CD1c-positive myeloid dendritic cell (primary cell): Measurements from ENCODE around the gene PGAP6.
"Not testable (repeated sequence)": the region's sequence is repeated elsewhere in the genome, so short reads cannot be mapped to it uniquely, and the experiment has no call there.

Source experiments
- DNase-seq: peaks from one replicate; pipeline ENCODE4 v3.0.0-alpha.2; 2016; ENCODE audit errors: extremely low spot score

Gene PGAP6

GRCh38 chr16:381789-382717 is at the start of gene PGAP6:
PGAP6 (minus strand) TSS chr16:381978; CDS start chr16:381821, 157 bp downstream.
- DNase-seq, result peak; percentile 88

- no peak for DNase-seq
Observed at GRCh38 chr16:430904-431303, 49.1 kb upstream of the PGAP6 start.

GRCh38 chr16:427250-427649 is 45.5 kb upstream of the PGAP6 start:
- DNase-seq, result no peak

GRCh38 chr16:426906-427249 is 45.1 kb upstream of the PGAP6 start:
- DNase-seq, result peak; percentile 5

- DNase-seq, result peak; percentile 6
Observed at GRCh38 chr16:426115-426905, 44.5 kb upstream of the PGAP6 start.

- peak; percentile 32 for DNase-seq
Observed at GRCh38 chr16:425740-426114, 43.9 kb upstream of the PGAP6 start.

- DNase-seq, result peak; percentile 82
Observed at GRCh38 chr16:425082-425718, 43.4 kb upstream of the PGAP6 start, which contains the start of gene RAB11FIP3. RAB11FIP3 (plus strand) TSS chr16:425649; CDS start chr16:426007, 358 bp downstream.

GRCh38 chr16:424623-425081 is 42.9 kb upstream of the PGAP6 start:
- DNase-seq, result peak; percentile 20

GRCh38 chr16:424033-424622 is 42.4 kb upstream of the PGAP6 start:
- peak; percentile 43 for DNase-seq

GRCh38 chr16:422179-422578 is 40.4 kb upstream of the PGAP6 start:
- not testable (repeated sequence) for DNase-seq

- DNase-seq, result not testable (repeated sequence)
Observed at GRCh38 chr16:415170-415498, 33.4 kb upstream of the PGAP6 start.

GRCh38 chr16:414395-415169 is 32.8 kb upstream of the PGAP6 start:
- DNase-seq, result no peak

- no peak for DNase-seq
Observed at GRCh38 chr16:411576-412265, 29.9 kb upstream of the PGAP6 start.

GRCh38 chr16:410516-411178 is 28.9 kb upstream of the PGAP6 start:
- no peak for DNase-seq

GRCh38 chr16:407253-407652 is 25.5 kb upstream of the PGAP6 start:
- DNase-seq, result no peak

- no peak for DNase-seq
Observed at GRCh38 chr16:405548-406506, 24.0 kb upstream of the PGAP6 start.

- DNase-seq, result no peak
Observed at GRCh38 chr16:404971-405486, 23.3 kb upstream of the PGAP6 start.
